HCT116 (cell line): Measurements from ENCODE around the gene FBN1. TPM values are rescaled to one million over a fixed set of nuclear protein-coding genes. Genes with fewer than 3 reads are reported as not detected.

ENCODE experiments used
- ATAC-seq: fragments of 200-7000 bp; cut with Tn5 transposase; 2 replicates; pipeline ENCODE4 v1.9.1; 2020; ENCODE audit warnings: mild to moderate bottlenecking, moderate library complexity
- BruUV-seq: library from RNA; stranded (reverse); fragments of 400-500 nt; replicated peaks from 2 replicates; lab custom pipeline; 2021; lab: Mats Ljungman, UMichigan
- CTCF ChIA-PET: fragments of 300-600 bp; sonication (Branson Sonifier 250); formaldehyde crosslinking; loops from one replicate; lab custom pipeline; 2021; ENCODE audit warnings: antibody characterized with exemption; lab: Charles Lee
- POLR2A ChIA-PET: fragments of 300-600, 350-600 bp; sonication (Branson Sonifier 250); formaldehyde crosslinking; loops from one replicate; lab custom pipeline; 2021; ENCODE audit warnings: antibody characterized with exemption; lab: Charles Lee
- RAD21 ChIA-PET, 2 experiments: fragments of 300-600 bp; sonication (Branson Sonifier 250); formaldehyde crosslinking; loops; one replicate each; lab custom pipeline; 2023; ENCODE audit warnings: low total read pairs in 2 of 2; ENCODE audit not compliant: uncharacterized antibody in 2 of 2, unreplicated experiment in 2 of 2, low non-redundant PET in 1 of 2; lab: Charles Lee
- DNase-seq: peaks from one replicate; pipeline ENCODE4 v3.0.0-alpha.2; 2010; ENCODE audit warnings: low read depth, low spot score
- H2AFZ ChIP-seq: fragments of 200-600 bp; shearing (Covaris generic), sonication (generic); 2 replicates; pipeline ENCODE4 v1.6.1; 2017; ENCODE audit warnings: low read depth, mixed run types, mixed read lengths, antibody characterized with exemption, low read length; ENCODE audit not compliant: poor library complexity, severe bottlenecking
- H3K27ac ChIP-seq: 2 replicates; pipeline ENCODE4 v1.5.1; 2012; ENCODE audit warnings: low read depth, low read length
- H3K27me3 ChIP-seq: fragments of 200-600 bp; sonication (generic); 2 replicates; pipeline ENCODE4 v1.6.1; 2016; ENCODE audit warnings: mixed run types, low read length, mixed read lengths; ENCODE audit not compliant: insufficient read depth
- H3K36me3 ChIP-seq, 2 experiments: fragments of 200-500 bp in 1 of 2; fragments of 200-600 bp in 1 of 2; sonication (Bioruptor generic) in 1 of 2; sonication (generic) in 1 of 2; 2 replicates each; pipeline versions ENCODE4 v1.5.1 to v1.6.1; 2014 to 2016; ENCODE audit warnings: low read length in 2 of 2, inconsistent platforms in 1 of 2, mixed read lengths in 1 of 2, mixed run types in 1 of 2; ENCODE audit not compliant: insufficient read depth in 2 of 2, control insufficient read depth in 1 of 2
- H3K4me1 ChIP-seq, 2 experiments: fragments of 200-600 bp in 1 of 2; sonication (generic) in 1 of 2; 2 replicates each; pipeline versions ENCODE4 v1.5.1 to v1.6.1; 2012 to 2017; ENCODE audit warnings: low read length in 2 of 2, inconsistent platforms in 1 of 2, mild to moderate bottlenecking in 1 of 2, mixed read lengths in 1 of 2, mixed run types in 1 of 2, moderate library complexity in 1 of 2; ENCODE audit not compliant: insufficient read depth in 2 of 2, control insufficient read depth in 1 of 2
- H3K4me2 ChIP-seq: fragments of 200-600 bp; sonication (generic); 2 replicates; pipeline ENCODE4 v1.6.1; 2017; ENCODE audit warnings: mixed run types, low read length, mixed read lengths
- H3K4me3 ChIP-seq, 2 experiments: fragments of 200-600 bp in 1 of 2; sonication (generic) in 1 of 2; replicated peaks in 1 of 2; 2 replicates each; pipeline ENCODE4 v1.5.1; 2011 to 2016; ENCODE audit warnings: low read length in 2 of 2, control low read depth in 1 of 2, low read depth in 1 of 2, mild to moderate bottlenecking in 1 of 2, mixed read lengths in 1 of 2, mixed run types in 1 of 2
- H3K79me2 ChIP-seq: fragments of 200-600 bp; sonication (generic); 2 replicates; pipeline ENCODE4 v1.6.1; 2017; ENCODE audit warnings: mild to moderate bottlenecking, mixed run types, low read length, moderate library complexity, mixed read lengths; ENCODE audit not compliant: insufficient read depth
- H3K9ac ChIP-seq: fragments of 200-600 bp; sonication (generic); 2 replicates; pipeline ENCODE4 v1.6.1; 2016; ENCODE audit warnings: low read length, mixed read lengths
- H3K9me2 ChIP-seq: fragments of 200-600 bp; sonication (generic), shearing (Covaris generic); 2 replicates; pipeline ENCODE4 v1.6.1; 2017; ENCODE audit warnings: mixed run types, mild to moderate bottlenecking, moderate library complexity; ENCODE audit not compliant: insufficient read depth
- H3K9me3 ChIP-seq, 2 experiments: fragments of 200-500 bp in 1 of 2; fragments of 200-600 bp in 1 of 2; sonication (Bioruptor generic) in 1 of 2; sonication (generic) in 1 of 2; 2 replicates each; pipeline ENCODE4 v1.6.1; 2014 to 2017; ENCODE audit warnings: low read length in 2 of 2, mixed read lengths in 2 of 2, inconsistent platforms in 1 of 2, low read depth in 1 of 2, mild to moderate bottlenecking in 1 of 2, mixed run types in 1 of 2, moderate library complexity in 1 of 2; ENCODE audit not compliant: control insufficient read depth in 1 of 2, insufficient read depth in 1 of 2
- H4K20me1 ChIP-seq: fragments of 200-600 bp; sonication (generic), shearing (Covaris generic); 2 replicates; pipeline ENCODE4 v1.6.1; 2017; ENCODE audit warnings: mixed run types, mild to moderate bottlenecking, moderate library complexity; ENCODE audit not compliant: insufficient read depth
- ATF3 ChIP-seq: IDR thresholded peaks from 2 replicates; pipeline ENCODE4 v1.6.1; 2012
- CEBPB ChIP-seq: IDR thresholded peaks from 2 replicates; pipeline ENCODE4 v1.6.1; 2012; ENCODE audit warnings: low read depth
- CTCF ChIP-seq, 3 experiments: fragments of 200-600 bp in 1 of 3; sonication (generic) in 1 of 3; IDR thresholded peaks in 2 of 3; conservative IDR thresholded peaks in 1 of 3; 2 replicates each; pipeline ENCODE4 v1.5.1; 2012 to 2017; ENCODE audit warnings: low read depth in 2 of 3, low read length in 2 of 3, antibody characterized with exemption in 1 of 3, borderline replicate concordance in 1 of 3, control low read depth in 1 of 3, mild to moderate bottlenecking in 1 of 3, mixed read lengths in 1 of 3, mixed run types in 1 of 3, moderate library complexity in 1 of 3; ENCODE audit not compliant: insufficient read depth in 1 of 3
- EGR1 ChIP-seq: IDR thresholded peaks from 2 replicates; pipeline ENCODE4 v1.6.1; 2012; ENCODE audit warnings: low read depth
- MAX ChIP-seq: IDR thresholded peaks from 2 replicates; pipeline ENCODE4 v1.6.1; 2012
- POLR2A ChIP-seq: IDR thresholded peaks from 2 replicates; pipeline ENCODE4 v1.7.0; 2011; ENCODE audit warnings: borderline replicate concordance; ENCODE audit not compliant: insufficient read depth, insufficient read length; ENCODE audit errors: extremely low read depth
- POLR2AphosphoS5 ChIP-seq: IDR thresholded peaks from 2 replicates; pipeline ENCODE4 v1.6.1; 2011; ENCODE audit warnings: mild to moderate bottlenecking, low read depth, low read length, moderate library complexity
- RAD21 ChIP-seq: IDR thresholded peaks from 2 replicates; pipeline ENCODE4 v1.6.1; 2012; ENCODE audit warnings: low read depth, mild to moderate bottlenecking
- REST ChIP-seq: IDR thresholded peaks from 2 replicates; pipeline ENCODE4 v1.6.1; 2012; ENCODE audit warnings: low read depth
- SRF ChIP-seq: IDR thresholded peaks from 2 replicates; pipeline ENCODE4 v1.6.1; 2012; ENCODE audit warnings: low read depth
- ZNF274 ChIP-seq: fragments of 200-500 bp; sonication (Bioruptor generic); IDR thresholded peaks from 2 replicates; pipeline ENCODE4 v1.6.1; 2014; ENCODE audit warnings: mild to moderate bottlenecking, low read depth, low read length, inconsistent platforms
- intact Hi-C: fragments of 100-400 bp; cut with micrococcal nuclease; formaldehyde crosslinking; loops from 2 replicates; pipeline ENCODE4 v1.10.0; 2022
- total RNA-seq: library from RNA; stranded (reverse); gene quantifications from one replicate; pipeline ENCODE4 v1.2.1, GENCODE V29; 2021; ENCODE audit not compliant: unreplicated experiment

The FBN1 gene
- total RNA-seq, 1 experiment from 2014 or later, result 1.7 TPM

GRCh38 chr15:48584812-48585563 lies 60.5 kb downstream of the FBN1 start:
- no peak overlapping the region for H3K9ac ChIP-seq
- no TSS peak for BruUV-seq
- no peak overlapping the region for H3K27ac ChIP-seq
- no peaks in the 10 kb centered on the region for H3K27me3 ChIP-seq
- CTCF ChIA-PET, result no interaction called here
- RAD21 ChIA-PET, result no interaction called here
- ATAC-seq, result no peak
- DNase-seq, result no peak
- no peak overlapping the region for H3K4me3 ChIP-seq
- H3K4me2 ChIP-seq, result no peak overlapping the region
- H3K79me2 ChIP-seq, result no peaks in the 10 kb centered on the region
- H4K20me1 ChIP-seq, result no peaks in the 10 kb centered on the region
- no peaks in the 10 kb centered on the region for H3K4me1 ChIP-seq
- H2AFZ ChIP-seq, result no peak overlapping the region
- H3K9me2 ChIP-seq, result no peaks in the 10 kb centered on the region
- no peaks in the 10 kb centered on the region for H3K9me3 ChIP-seq
- POLR2A ChIA-PET, result no interaction called here
- intact Hi-C loops, result no loop called here
- TF ChIP-seq POLR2AphosphoS5 (no peak), SRF (no peak), RAD21 (no peak), ZNF274 (no peak), CEBPB (no peak), ATF3 (no peak), EGR1 (no peak), POLR2A (no peak), MAX (no peak), REST (no peak), CTCF (IDR thresholded peaks at IDR 0.05 in 2 of 3, conservative IDR thresholded peaks at IDR 0.05 in 1 of 3; ENCODE audit: borderline replicate concordance in 1 of 3, insufficient read depth in 1 of 3, low read depth in 2 of 3, low read length in 2 of 3) (no peak)
- no peaks in the 10 kb centered on the region for H3K36me3 ChIP-seq
